Spleen (tissue), 11 donors: ENCODE measurements around the gene SMG9. TPM values are rescaled to one million over a fixed set of nuclear protein-coding genes. Genes with fewer than 3 reads are reported as not detected.

Source experiments
- DNase-seq: peaks from one replicate; pipeline ENCODE4 v3.0.0-alpha.2; 2020
- H3K27ac ChIP-seq, 8 donors: fragments of 200-600 bp; sonication (generic) in 7 of 8; 1 replicate in 4 of 8; 2 replicates in 4 of 8; pipeline versions ENCODE4 v1.5.0 to v1.8.0; 2016 to 2021; ENCODE audit warnings: inconsistent platforms in 4 of 8, mild to moderate bottlenecking in 4 of 8, moderate library complexity in 1 of 8
- H3K27me3 ChIP-seq, 7 donors: fragments of 200-600 bp; sonication (generic) in 6 of 7; replicated peaks in 1 of 7; 1 replicate in 4 of 7; 2 replicates in 3 of 7; pipeline versions ENCODE4 v1.5.0 to v1.8.0; 2016 to 2021; ENCODE audit warnings: inconsistent platforms in 3 of 7, mild to moderate bottlenecking in 1 of 7
- H3K36me3 ChIP-seq, 6 donors: fragments of 200-600 bp; sonication (generic) in 5 of 6; 1 replicate in 4 of 6; 2 replicates in 2 of 6; pipeline versions ENCODE4 v1.5.0 to v1.8.0; 2016 to 2021; ENCODE audit warnings: inconsistent platforms in 2 of 6
- H3K4me1 ChIP-seq, 6 donors: fragments of 200-600 bp; sonication (generic) in 5 of 6; 1 replicate in 3 of 6; 2 replicates in 3 of 6; pipeline versions ENCODE4 v1.5.0 to v1.8.0; 2016 to 2021; ENCODE audit warnings: inconsistent platforms in 3 of 6
- H3K4me3 ChIP-seq, 8 donors: fragments of 200-600 bp; sonication (generic) in 7 of 8; 1 replicate in 4 of 8; 2 replicates in 4 of 8; pipeline versions ENCODE4 v1.5.0 to v1.8.0; 2016 to 2021; ENCODE audit warnings: inconsistent platforms in 4 of 8, mild to moderate bottlenecking in 4 of 8, moderate library complexity in 2 of 8
- H3K9me3 ChIP-seq, 8 donors: fragments of 200-600 bp; sonication (generic) in 7 of 8; 1 replicate in 4 of 8; 2 replicates in 4 of 8; pipeline versions ENCODE4 v1.5.0 to v1.8.0; 2016 to 2021; ENCODE audit warnings: inconsistent platforms in 4 of 8
- CTCF ChIP-seq, 11 experiments: fragments of 200-600 bp in 7 of 11; fragments of 450-650 bp in 4 of 11; sonication (generic) in 4 of 11; IDR thresholded peaks in 8 of 11; conservative IDR thresholded peaks in 3 of 11; 1 replicate in 7 of 11; 2 replicates in 4 of 11; pipeline versions ENCODE4 v1.4.0 to v1.8.0; 2016 to 2021; ENCODE audit warnings: antibody characterized with exemption in 11 of 11, inconsistent platforms in 4 of 11, mild to moderate bottlenecking in 1 of 11
- POLR2A ChIP-seq, 3 donors: fragments of 450-650 bp; IDR thresholded peaks; one replicate each; pipeline ENCODE4 v1.5.1; 2017; ENCODE audit warnings: antibody characterized with exemption in 3 of 3, mild to moderate bottlenecking in 1 of 3
- POLR2AphosphoS5 ChIP-seq, 3 donors: sonication (generic); formaldehyde crosslinking; IDR thresholded peaks; one replicate each; pipeline ENCODE4 v1.5.1; 2017; ENCODE audit warnings: antibody characterized with exemption in 3 of 3
- WGBS, 5 donors: extraction: QIAGEN DNeasy Blood & Tissue Kit in 3 of 5; methylation state at CpG; one replicate each; pipeline versions ENCODE4 v1.1.5 to v1.1.7; 2013 to 2018; 5-methylcytosine and 5-hydroxymethylcytosine counted together
- intact Hi-C: fragments of 100-400 bp; cut with DNase I; formaldehyde crosslinking; loops from one replicate; pipeline ENCODE4 v1.15.0; 2023; ENCODE audit warnings: low total_unique reads
- polyA plus RNA-seq, 3 donors: library from polyadenylated mRNA; stranded (reverse); fragments of 200-250 nt; gene quantifications; one replicate each; pipeline ENCODE4 v1.2.1, GENCODE V29; 2013
- total RNA-seq, 7 donors: library from RNA; depleted of rRNA in 3 of 7; stranded (reverse); fragments of >200 nt in 3 of 7; fragmentation: NEBNext Ultra II Directional in 4 of 7; extraction: Animal tissue kit (Norgen Biotek cat#: 25700) in 4 of 7; gene quantifications; one replicate each; pipeline versions ENCODE4 v1.1.0 to v1.2.1, GENCODE V29; 2016 to 2021
- donor health status: healthy with polysubstance abuse.
- donor health status: DM: no; HTN: no; CAD: no; lungs with moderate emphysema.
- donor health status: DM: no; HTN: no; CAD: no.
- donor health status: Bipolar disorder and iron deficiency.
- donor health status: healthy.
- donor health status: DM: no; HTN: no; CAD: no.
- donor health status: DM: yes; HTN: yes; CAD: no.

Gene SMG9
- total and polyA plus RNA-seq, 10 donors, result 30.9 to 65.9 (median 45.2) TPM

DNA sequence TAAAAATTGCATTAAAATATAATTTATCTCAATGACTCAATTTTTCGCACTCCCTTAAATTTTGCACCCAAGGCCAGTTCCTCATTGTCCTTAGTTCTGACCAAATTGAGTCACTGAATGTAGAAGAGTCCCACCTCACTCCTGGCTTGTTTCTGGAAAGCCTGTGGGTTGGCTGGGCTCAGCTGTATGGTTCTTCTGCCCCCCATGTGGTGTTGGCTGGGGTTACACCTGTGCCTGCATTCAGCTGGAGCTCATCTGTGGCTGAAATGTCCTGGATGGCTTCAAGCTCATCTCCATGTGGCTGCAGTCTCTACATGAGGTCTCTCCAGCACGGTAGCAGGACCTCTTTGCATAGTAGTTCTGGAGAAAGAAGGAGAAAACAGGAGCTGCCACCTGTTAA lies 46.0 kb downstream of the SMG9 start:
- Histone ChIP-seq H3K9me3 (peaks cover 0 to 15% (median 9%) of the 10 kb centered on the region in 8 donors), H3K36me3 (no peaks in the 10 kb centered on the region), H3K27me3 (peaks cover 0 to 14% (median 0%) of the 10 kb centered on the region in 7 donors), H3K4me1 (no peaks in the 10 kb centered on the region), H3K4me3 (no peak overlapping the region), H3K27ac (no peak overlapping the region)
- intact Hi-C loops, result no loop called here
- no peak for DNase-seq
- 63 to 90% (median 72%) methylated on average over 2 of the region's 2 CpGs for WGBS, 5 donors
- TF ChIP-seq POLR2AphosphoS5 (IDR thresholded peaks at IDR 0.05), result no peak
- TF ChIP-seq POLR2A (IDR thresholded peaks at IDR 0.05), result no peak
- TF ChIP-seq CTCF (IDR thresholded peaks at IDR 0.05 in 8 of 11, conservative IDR thresholded peaks at IDR 0.05 in 3 of 11), result no peak

DNA sequence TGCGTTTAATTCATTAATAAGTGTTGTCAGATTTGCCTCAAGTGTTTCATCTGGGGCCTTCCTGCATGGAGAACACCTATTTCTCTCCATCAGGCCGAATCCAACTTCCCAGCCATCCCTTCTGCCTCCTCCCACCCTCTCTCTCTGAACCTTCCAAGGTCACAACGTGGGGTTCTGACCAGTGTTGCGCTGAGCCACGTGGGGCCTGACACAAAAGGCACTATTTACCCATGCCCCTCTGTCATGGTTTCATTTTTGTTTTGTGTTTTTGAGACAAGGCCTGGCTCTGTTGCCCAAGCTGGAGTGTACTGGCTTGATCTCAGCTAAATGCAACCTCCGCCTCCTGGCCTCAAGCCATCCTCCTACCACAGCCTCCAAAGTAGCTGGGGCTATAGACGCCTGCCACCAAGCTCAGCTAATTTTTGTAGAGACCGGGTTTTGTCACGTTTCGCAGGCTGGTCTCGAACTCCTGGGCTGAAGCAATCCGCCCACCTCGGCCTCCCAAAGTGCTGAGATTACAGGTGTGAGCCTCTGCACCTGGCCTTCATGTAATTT lies 47.5 kb downstream of the SMG9 start:
- peaks cover 0 to 15% (median 9%) of the 10 kb centered on the region in 8 donors for H3K9me3 ChIP-seq
- H3K27ac ChIP-seq, result no peak overlapping the region
- TF ChIP-seq POLR2AphosphoS5 (IDR thresholded peaks at IDR 0.05) (no peak), POLR2A (IDR thresholded peaks at IDR 0.05) (no peak), CTCF (IDR thresholded peaks at IDR 0.05 in 8 of 11, conservative IDR thresholded peaks at IDR 0.05 in 3 of 11) (no peak)
- no peaks in the 10 kb centered on the region for H3K36me3 ChIP-seq
- H3K4me3 ChIP-seq, result no peak overlapping the region
- intact Hi-C loops, result no loop called here
- H3K27me3 ChIP-seq, result peaks cover 0 to 9% (median 0%) of the 10 kb centered on the region in 7 donors
- H3K4me1 ChIP-seq, result no peaks in the 10 kb centered on the region
- no peak for DNase-seq
- 79 to 90% (median 85%) methylated on average over 13 of the region's 13 CpGs for WGBS, 5 donors

GRCh38 chr19:43705729-43706128 lies 49.0 kb downstream of the SMG9 start:
- Histone ChIP-seq H3K4me3 (no peak overlapping the region), H3K36me3 (no peaks in the 10 kb centered on the region), H3K27me3 (peaks cover 0 to 5% (median 0%) of the 10 kb centered on the region in 7 donors), H3K4me1 (peaks cover 0 to 14% (median 10%) of the 10 kb centered on the region in 6 donors), H3K9me3 (peaks cover 0 to 15% (median 9%) of the 10 kb centered on the region in 8 donors), H3K27ac (no peak overlapping the region)
- WGBS, 5 donors, result 71 to 90% (median 80%) methylated on average over 6 of the region's 6 CpGs
- DNase-seq, result no peak
- intact Hi-C loops, result no loop called here
- TF ChIP-seq POLR2A (IDR thresholded peaks at IDR 0.05), result no peak
- TF ChIP-seq POLR2AphosphoS5 (IDR thresholded peaks at IDR 0.05), result no peak
- TF ChIP-seq CTCF (IDR thresholded peaks at IDR 0.05 in 8 of 11, conservative IDR thresholded peaks at IDR 0.05 in 3 of 11), result no peak

DNA sequence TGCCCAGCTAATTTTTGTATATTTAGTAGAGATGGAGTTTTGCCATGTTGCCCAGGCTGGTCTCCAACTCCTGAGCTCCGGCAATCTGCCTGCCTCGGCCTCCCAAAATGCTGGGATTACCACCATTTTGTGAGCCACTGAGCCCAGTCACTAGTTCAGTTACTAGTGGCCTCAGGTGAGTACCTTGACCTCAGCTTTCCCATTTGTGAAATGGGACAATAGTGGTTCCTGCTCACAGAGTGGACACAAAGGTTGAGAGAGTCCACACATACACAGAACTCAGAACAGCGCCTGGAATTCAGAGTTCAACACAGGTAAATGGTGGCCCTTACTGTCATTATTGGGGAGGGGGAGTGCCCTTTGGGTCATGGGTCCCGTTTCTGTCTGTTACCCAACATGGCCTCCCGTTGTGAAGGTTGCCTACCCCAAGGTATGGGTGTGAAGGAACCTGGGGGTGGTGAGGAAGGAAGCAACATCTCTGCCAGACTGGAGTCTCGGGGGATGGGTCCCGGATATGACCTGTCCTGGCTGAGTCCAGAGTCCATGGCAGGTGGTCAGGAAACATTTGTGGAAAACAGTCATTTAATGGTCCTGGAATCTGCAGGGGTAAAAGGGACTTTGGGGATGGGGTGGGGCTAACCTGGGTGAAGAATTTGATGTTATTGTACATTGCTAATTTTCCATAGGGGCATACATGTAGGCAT lies 50.6 kb downstream of the SMG9 start:
- H3K36me3 ChIP-seq, result no peaks in the 10 kb centered on the region
- peaks cover 0 to 7% (median 0%) of the 10 kb centered on the region in 7 donors for H3K27me3 ChIP-seq
- peaks cover 0 to 10% (median 7%) of the 10 kb centered on the region in 8 donors for H3K9me3 ChIP-seq
- H3K4me3 ChIP-seq, result no peak overlapping the region
- no peak for DNase-seq
- 67 to 83% (median 79%) methylated on average over 7 of the region's 7 CpGs for WGBS, 5 donors
- H3K4me1 ChIP-seq, result peaks cover 12 to 29% (median 26%) of the 10 kb centered on the region in 6 donors
- no peak overlapping the region for H3K27ac ChIP-seq
- intact Hi-C loops, result no loop called here
- TF ChIP-seq POLR2A (IDR thresholded peaks at IDR 0.05) (no peak), CTCF (IDR thresholded peaks at IDR 0.05 in 8 of 11, conservative IDR thresholded peaks at IDR 0.05 in 3 of 11) (no peak), POLR2AphosphoS5 (IDR thresholded peaks at IDR 0.05) (no peak)
